ENCODE results near the gene PPARD.
"Not testable (repeated sequence)": the region's sequence is repeated elsewhere in the genome, so short reads cannot be mapped to it uniquely, and the experiment has no call there.

Gene PPARD

GRCh38 chr6:35378261-35378660, 35.9 kb downstream of the PPARD start:
- DNase-seq (ENCODE audit: low read depth in 2 of 2, low spot score in 1 of 2): no peak

GRCh38 chr6:35381132-35381531, 38.8 kb downstream of the PPARD start:
- no peak for DNase-seq (ENCODE audit: low read depth in 2 of 2, low spot score in 1 of 2)

- no peak for DNase-seq (ENCODE audit: low read depth in 2 of 2, low spot score in 1 of 2)
Observed at GRCh38 chr6:35382015-35382414, 39.7 kb downstream of the PPARD start.

GRCh38 chr6:35385457-35386202, 43.3 kb downstream of the PPARD start:
- DNase-seq (ENCODE audit: low read depth in 2 of 2, low spot score in 1 of 2): no peak

- no peak for DNase-seq (ENCODE audit: low read depth in 2 of 2, low spot score in 1 of 2)
Observed at GRCh38 chr6:35386989-35387388, 44.6 kb downstream of the PPARD start.

GRCh38 chr6:35388030-35388429, 45.7 kb downstream of the PPARD start:
- no peak for DNase-seq (ENCODE audit: low read depth in 2 of 2, low spot score in 1 of 2)

- no peak for DNase-seq (ENCODE audit: low read depth in 2 of 2, low spot score in 1 of 2)
Observed at GRCh38 chr6:35388772-35389352, 46.5 kb downstream of the PPARD start.

GRCh38 chr6:35389386-35389785, 47.0 kb downstream of the PPARD start:
- not testable (repeated sequence) for DNase-seq (ENCODE audit: low read depth in 2 of 2, low spot score in 1 of 2)

- DNase-seq (ENCODE audit: low read depth in 2 of 2, low spot score in 1 of 2): no peak
Observed at GRCh38 chr6:35391240-35391968, 49.0 kb downstream of the PPARD start.

GRCh38 chr6:35392111-35392702, 49.8 kb downstream of the PPARD start:
- no peak for DNase-seq (ENCODE audit: low read depth in 2 of 2, low spot score in 1 of 2)

- no peak for DNase-seq (ENCODE audit: low read depth in 2 of 2, low spot score in 1 of 2)
Observed at GRCh38 chr6:35392773-35393672, 50.7 kb downstream of the PPARD start.

- DNase-seq (ENCODE audit: low read depth in 2 of 2, low spot score in 1 of 2): no peak
Observed at GRCh38 chr6:35396991-35397390, 54.6 kb downstream of the PPARD start.

- no peak for DNase-seq (ENCODE audit: low read depth in 2 of 2, low spot score in 1 of 2)
Observed at GRCh38 chr6:35397806-35398418, 55.6 kb downstream of the PPARD start.

- DNase-seq (ENCODE audit: low read depth in 2 of 2, low spot score in 1 of 2): no peak
Observed at GRCh38 chr6:35398526-35398925, 56.2 kb downstream of the PPARD start.

- no peak for DNase-seq (ENCODE audit: low read depth in 2 of 2, low spot score in 1 of 2)
Observed at GRCh38 chr6:35400111-35400510, 57.8 kb downstream of the PPARD start.

GRCh38 chr6:35400901-35401311, 58.5 kb downstream of the PPARD start:
- no peak for DNase-seq (ENCODE audit: low read depth in 2 of 2, low spot score in 1 of 2)

- DNase-seq (ENCODE audit: low read depth in 2 of 2, low spot score in 1 of 2): no peak
Observed at GRCh38 chr6:35401514-35401913, 59.2 kb downstream of the PPARD start.

GRCh38 chr6:35402136-35402855, 59.9 kb downstream of the PPARD start:
- no peak for DNase-seq (ENCODE audit: low read depth in 2 of 2, low spot score in 1 of 2)

- no peak for DNase-seq (ENCODE audit: low read depth in 2 of 2, low spot score in 1 of 2)
Observed at GRCh38 chr6:35402856-35403191, 60.5 kb downstream of the PPARD start.

All from stimulated activated CD8-positive, alpha-beta memory T cell treated with anti-CD3 and anti-CD28 coated beads, Interleukin-4, amount 100 ng/mL, for 1 hour (primary cell).